H9 (cell line): ENCODE data around the gene ZSWIM6. TPM values are rescaled to one million over a fixed set of nuclear protein-coding genes. Genes with fewer than 3 reads are reported as not detected.
A peak's percentile ranks its signal among the peaks of the same experiment; 100 is the strongest.

ENCODE experiments used
- DNase-seq: peaks from one replicate; pipeline ENCODE4 v3.0.0-alpha.2; 2017
- H2AFZ ChIP-seq: one replicate; pipeline ENCODE4 v1.6.1; 2013; ENCODE audit warnings: mild to moderate bottlenecking, low read length, control low read depth, moderate library complexity
- H2AK5ac ChIP-seq: 2 replicates; pipeline ENCODE4 v1.6.1; 2013; ENCODE audit warnings: low read length, control low read depth, mixed read lengths; ENCODE audit not compliant: insufficient read length
- H2BK120ac ChIP-seq: one replicate; pipeline ENCODE4 v1.6.1; 2013; ENCODE audit warnings: low read depth, mild to moderate bottlenecking, low read length, control low read depth, inconsistent platforms; ENCODE audit not compliant: poor library complexity, severe bottlenecking
- H2BK12ac ChIP-seq: 2 replicates; pipeline ENCODE4 v1.6.1; 2013; ENCODE audit warnings: low read length, control low read depth, mixed read lengths, low read depth; ENCODE audit not compliant: insufficient read length
- H2BK15ac ChIP-seq: 2 replicates; pipeline ENCODE4 v1.6.1; 2013; ENCODE audit warnings: low read depth, low read length, control low read depth
- H2BK20ac ChIP-seq: one replicate; pipeline ENCODE4 v1.6.1; 2013; ENCODE audit warnings: low read depth, mild to moderate bottlenecking, low read length, control low read depth, inconsistent platforms; ENCODE audit not compliant: poor library complexity, severe bottlenecking
- H2BK5ac ChIP-seq: 2 replicates; pipeline ENCODE4 v1.6.1; 2013; ENCODE audit warnings: low read length, control low read depth, mixed read lengths; ENCODE audit not compliant: insufficient read length
- H3K14ac ChIP-seq: 2 replicates; pipeline ENCODE4 v1.6.1; 2013; ENCODE audit warnings: low read length, control low read depth; ENCODE audit not compliant: insufficient read depth
- H3K18ac ChIP-seq: 2 replicates; pipeline ENCODE4 v1.6.1; 2013; ENCODE audit warnings: low read depth, mild to moderate bottlenecking, mixed read lengths, low read length, control low read depth; ENCODE audit not compliant: insufficient read length
- H3K23ac ChIP-seq: 2 replicates; pipeline ENCODE4 v1.6.1; 2013; ENCODE audit warnings: low read length, control low read depth, mixed read lengths, low read depth; ENCODE audit not compliant: insufficient read length
- H3K23me2 ChIP-seq: 2 replicates; pipeline ENCODE4 v1.6.1; 2013; ENCODE audit warnings: low read depth, mild to moderate bottlenecking, mixed read lengths, low read length, control low read depth; ENCODE audit not compliant: insufficient read length, poor library complexity, severe bottlenecking
- H3K27ac ChIP-seq: 2 replicates; pipeline ENCODE4 v1.5.1; 2013; ENCODE audit warnings: low read length, control low read depth, mixed read lengths, low read depth; ENCODE audit not compliant: insufficient read length
- H3K27me3 ChIP-seq: 2 replicates; pipeline ENCODE4 v1.6.1; 2013; ENCODE audit warnings: low read length, control low read depth, inconsistent platforms; ENCODE audit not compliant: insufficient read depth
- H3K4ac ChIP-seq: 2 replicates; pipeline ENCODE4 v1.6.1; 2013; ENCODE audit warnings: low read depth, mild to moderate bottlenecking, control low read depth, inconsistent platforms, low read length, moderate library complexity
- H3K4me1 ChIP-seq: 2 replicates; pipeline ENCODE4 v1.6.1; 2013; ENCODE audit warnings: low read length, control low read depth, inconsistent platforms; ENCODE audit not compliant: insufficient read depth
- H3K4me2 ChIP-seq: 2 replicates; pipeline ENCODE4 v1.6.1; 2013; ENCODE audit warnings: low read length, control low read depth, mixed read lengths; ENCODE audit not compliant: insufficient read length, insufficient read depth
- H3K56ac ChIP-seq: 2 replicates; pipeline ENCODE4 v1.6.1; 2013; ENCODE audit warnings: low read depth, mild to moderate bottlenecking, mixed read lengths, low read length, control low read depth; ENCODE audit not compliant: insufficient read length
- H3K79me1 ChIP-seq: 2 replicates; pipeline ENCODE4 v1.6.1; 2013; ENCODE audit warnings: low read depth, mild to moderate bottlenecking, moderate library complexity, low read length, control low read depth, inconsistent platforms; ENCODE audit not compliant: insufficient read depth, poor library complexity, severe bottlenecking
- H3K79me2 ChIP-seq: 2 replicates; pipeline ENCODE4 v1.6.1; 2013; ENCODE audit warnings: low read length, control low read depth, inconsistent platforms; ENCODE audit not compliant: insufficient read depth
- H3K9ac ChIP-seq: 2 replicates; pipeline ENCODE4 v1.6.1; 2013; ENCODE audit warnings: low read length, control low read depth, mixed read lengths; ENCODE audit not compliant: insufficient read length; ENCODE audit errors: extremely low read depth
- H3K9me3 ChIP-seq: one replicate; pipeline ENCODE4 v1.6.1; 2013; ENCODE audit warnings: low read depth, low read length, inconsistent platforms; ENCODE audit not compliant: control insufficient read depth
- H3T11ph ChIP-seq: one replicate; pipeline ENCODE4 v1.6.1; 2013; ENCODE audit warnings: mild to moderate bottlenecking, low read length, control low read depth, inconsistent platforms
- H4K20me1 ChIP-seq: one replicate; pipeline ENCODE4 v1.6.1; 2013; ENCODE audit not compliant: control insufficient read depth, insufficient read length, insufficient read depth
- H4K5ac ChIP-seq: 2 replicates; pipeline ENCODE4 v1.6.1; 2013; ENCODE audit warnings: low read depth, mild to moderate bottlenecking, mixed read lengths, low read length, control low read depth; ENCODE audit not compliant: insufficient read length
- H4K8ac ChIP-seq: replicated peaks from 2 replicates; pipeline ENCODE4 v1.6.1; 2013; ENCODE audit warnings: low read length, control low read depth, mixed read lengths, low read depth; ENCODE audit not compliant: insufficient read length
- H4K91ac ChIP-seq: 2 replicates; pipeline ENCODE4 v1.6.1; 2013; ENCODE audit warnings: low read depth, mild to moderate bottlenecking, moderate library complexity, mixed read lengths, low read length, control low read depth; ENCODE audit not compliant: insufficient read length
- H3K27ac Mint-ChIP-seq, 3 experiments: 2 replicates in 2 of 3; 3 replicates in 1 of 3; pipeline ENCODE4 v1.8.0; 2020 to 2021; ENCODE audit warnings: mixed read lengths in 3 of 3, mild to moderate bottlenecking in 1 of 3, moderate library complexity in 1 of 3
- H3K27me3 Mint-ChIP-seq: 2 replicates; pipeline ENCODE4 v1.8.0; 2021; ENCODE audit warnings: low read depth, mild to moderate bottlenecking, moderate library complexity, mixed read lengths
- H3K36me3 Mint-ChIP-seq, 3 experiments: 2 replicates in 2 of 3; 3 replicates in 1 of 3; pipeline ENCODE4 v1.8.0; 2020 to 2021; ENCODE audit warnings: low read depth in 3 of 3, mixed read lengths in 3 of 3; ENCODE audit not compliant: insufficient read depth in 1 of 3
- H3K4me1 Mint-ChIP-seq, 2 experiments: 2 replicates each; pipeline ENCODE4 v1.8.0; 2020; ENCODE audit warnings: mixed read lengths in 2 of 2
- H3K4me3 Mint-ChIP-seq, 2 experiments: 2 replicates in 1 of 2; 3 replicates in 1 of 2; pipeline ENCODE4 v1.8.0; 2020 to 2021; ENCODE audit warnings: mild to moderate bottlenecking in 2 of 2, mixed read lengths in 2 of 2, moderate library complexity in 1 of 2
- H3K9me3 Mint-ChIP-seq, 2 experiments: 2 replicates in 1 of 2; 3 replicates in 1 of 2; pipeline ENCODE4 v1.8.0; 2020; ENCODE audit warnings: mild to moderate bottlenecking in 2 of 2, mixed read lengths in 2 of 2, moderate library complexity in 1 of 2
- CTCF ChIP-seq: fragments of 200-600 bp; sonication (generic); conservative IDR thresholded peaks from 3 replicates; pipeline ENCODE4 v1.8.0; 2021; ENCODE audit warnings: antibody characterized with exemption, mild to moderate bottlenecking
- WGBS: extraction: QIAGEN DNeasy Blood & Tissue Kit; methylation state at CpG from one replicate; pipeline ENCODE4 v1.1.7; 2013; ENCODE audit warnings: missing lambda C conversion rate, low lambda C conversion rate, mixed read lengths; ENCODE audit not compliant: insufficient read length; ENCODE audit errors: extremely low coverage; 5-methylcytosine and 5-hydroxymethylcytosine counted together
- total RNA-seq: library from RNA; stranded (reverse); gene quantifications from 2 replicates; pipeline ENCODE4 v1.2.1, GENCODE V29; 2021

ZSWIM6 gene
- total RNA-seq, 1 experiment from 2014 or later = 11.5 TPM

GRCh38 chr5:61301341-61302199, 30.5 kb upstream of the ZSWIM6 start:
- Histone ChIP-seq H2BK15ac (no peak overlapping the region), H4K20me1 (no peaks in the 10 kb centered on the region), H3K27me3 (no peaks in the 10 kb centered on the region), H3K79me1 (no peaks in the 10 kb centered on the region), H3T11ph (no peak overlapping the region), H3K4ac (no peak overlapping the region), H3K9ac (no peak overlapping the region), H3K4me2 (no peak overlapping the region), H3K14ac (no peak overlapping the region), H3K23me2 (no peaks in the 10 kb centered on the region), H2BK20ac (no peak overlapping the region), H3K56ac (no peak overlapping the region), H2BK5ac (no peak overlapping the region), H3K9me3 (no peaks in the 10 kb centered on the region), H3K23ac (no peak overlapping the region), H4K5ac (no peak overlapping the region), H4K8ac (no peak overlapping the region), H4K91ac (no peak overlapping the region), H2BK120ac (no peak overlapping the region), H2BK12ac (no peak overlapping the region), H2AFZ (no peak overlapping the region), H3K18ac (no peak overlapping the region), H2AK5ac (no peak overlapping the region), H3K4me1 (no peaks in the 10 kb centered on the region; the same call in 1 of the 2 replicates), H3K27ac (no peak overlapping the region), H3K79me2 (no peaks in the 10 kb centered on the region)
- Mint-ChIP-seq H3K36me3 (no peaks in the 10 kb centered on the region), H3K27me3 (peaks cover 22% of the 10 kb centered on the region), H3K27ac (peak overlapping the region in 1 of 3 experiments; percentile 88; a peak in 2 of 7 replicates), H3K4me1 (peaks cover 31 to 32% of the 10 kb centered on the region in 2 experiments), H3K4me3 (no peak overlapping the region), H3K9me3 (no peaks in the 10 kb centered on the region)
- no peak for TF ChIP-seq CTCF
- no peak for DNase-seq
- no CpG with 5 or more reads among the region's 9 CpGs for WGBS
